ENCODE measurements around the gene CUX1. TPM values are rescaled to one million over a fixed set of nuclear protein-coding genes. Genes with fewer than 3 reads are reported as not detected.

The CUX1 gene
- total RNA-seq, 1 experiment from 2014 or later = 92.4 TPM

DNA sequence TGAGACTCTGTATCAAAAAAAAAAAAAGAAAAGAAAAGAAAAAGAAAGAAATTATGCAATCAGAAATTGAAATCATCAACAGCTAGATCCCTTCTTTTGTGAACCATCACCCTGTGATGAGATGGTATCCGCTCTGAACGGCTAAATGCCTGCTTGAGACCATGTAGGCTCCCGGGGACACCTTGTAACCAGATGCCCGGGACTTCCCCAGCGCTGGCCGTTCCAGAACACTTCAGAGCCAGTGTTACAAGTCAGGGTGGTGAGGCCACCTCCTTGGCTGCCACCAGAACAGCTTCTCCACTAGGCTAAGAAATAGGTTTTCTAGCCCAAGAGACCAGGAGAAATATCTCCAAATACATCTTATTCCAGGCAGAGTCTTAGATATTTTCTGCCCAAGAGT lies 349.8 kb downstream of the CUX1 start:
- Histone ChIP-seq H3K27me3 (ENCODE audit: low read length) (no peaks in the 10 kb centered on the region), H3K79me2 (ENCODE audit: low read length) (peaks cover 3% of the 10 kb centered on the region; the same call in 1 of the 2 replicates), H3K4me3 (ENCODE audit: low read length) (no peak overlapping the region), H3K9ac (ENCODE audit: low read length) (no peak overlapping the region), H3K9me2 (replicated peaks; ENCODE audit: insufficient read depth, low read length) (no peaks in the 10 kb centered on the region), H3K4me1 (ENCODE audit: low read length) (no peaks in the 10 kb centered on the region), H4K20me1 (ENCODE audit: insufficient read depth, low read depth, low read length) (no peaks in the 10 kb centered on the region), H3K4me2 (ENCODE audit: low read depth, low read length, poor library complexity, severe bottlenecking) (no peak overlapping the region), H3K36me3 (ENCODE audit: insufficient read depth, low read length) (peaks cover 2% of the 10 kb centered on the region; the same call in 1 of the 2 replicates), H2AFZ (ENCODE audit: low read length) (no peak overlapping the region), H3K27ac (ENCODE audit: low read length) (no peak overlapping the region), H3K9me3 (ENCODE audit: low read length) (no peaks in the 10 kb centered on the region)
- no peak for DNase-seq

- no peaks in the 10 kb centered on the region for H3K4me1 ChIP-seq (ENCODE audit: low read length)
- H3K27me3 ChIP-seq (ENCODE audit: low read length) = no peaks in the 10 kb centered on the region
- H3K4me3 ChIP-seq (ENCODE audit: low read length) = no peak overlapping the region
- H3K4me2 ChIP-seq (ENCODE audit: low read depth, low read length, poor library complexity, severe bottlenecking) = no peak overlapping the region
- H3K9me3 ChIP-seq (ENCODE audit: low read length) = no peaks in the 10 kb centered on the region
- H3K27ac ChIP-seq (ENCODE audit: low read length) = no peak overlapping the region
- H3K79me2 ChIP-seq (ENCODE audit: low read length) = peaks cover 3% of the 10 kb centered on the region; the same call in 1 of the 2 replicates
- H2AFZ ChIP-seq (ENCODE audit: low read length) = no peak overlapping the region
- H3K9ac ChIP-seq (ENCODE audit: low read length) = no peak overlapping the region
- no peaks in the 10 kb centered on the region for H4K20me1 ChIP-seq (ENCODE audit: insufficient read depth, low read depth, low read length)
- H3K9me2 ChIP-seq (replicated peaks; ENCODE audit: insufficient read depth, low read length) = no peaks in the 10 kb centered on the region
- DNase-seq = no peak
- peaks cover 2% of the 10 kb centered on the region; the same call in 1 of the 2 replicates for H3K36me3 ChIP-seq (ENCODE audit: insufficient read depth, low read length)
Observed at GRCh38 chr7:102169651-102170392, 352.4 kb downstream of the CUX1 start.

GRCh38 chr7:102170393-102170970 lies 353.1 kb downstream of the CUX1 start:
- H3K27ac ChIP-seq (ENCODE audit: low read length) = no peak overlapping the region
- H3K9me3 ChIP-seq (ENCODE audit: low read length) = no peaks in the 10 kb centered on the region
- H3K4me3 ChIP-seq (ENCODE audit: low read length) = no peak overlapping the region
- H3K79me2 ChIP-seq (ENCODE audit: low read length) = peaks cover 3% of the 10 kb centered on the region; the same call in 1 of the 2 replicates
- peaks cover 2% of the 10 kb centered on the region; the same call in 1 of the 2 replicates for H3K36me3 ChIP-seq (ENCODE audit: insufficient read depth, low read length)
- H2AFZ ChIP-seq (ENCODE audit: low read length) = no peak overlapping the region
- no peaks in the 10 kb centered on the region for H4K20me1 ChIP-seq (ENCODE audit: insufficient read depth, low read depth, low read length)
- no peak overlapping the region for H3K4me2 ChIP-seq (ENCODE audit: low read depth, low read length, poor library complexity, severe bottlenecking)
- no peak for DNase-seq
- no peaks in the 10 kb centered on the region for H3K4me1 ChIP-seq (ENCODE audit: low read length)
- H3K9me2 ChIP-seq (replicated peaks; ENCODE audit: insufficient read depth, low read length) = no peaks in the 10 kb centered on the region
- no peaks in the 10 kb centered on the region for H3K27me3 ChIP-seq (ENCODE audit: low read length)
- H3K9ac ChIP-seq (ENCODE audit: low read length) = no peak overlapping the region

GRCh38 chr7:102173669-102174068 lies 356.2 kb downstream of the CUX1 start:
- no peak for DNase-seq

GRCh38 chr7:102175423-102176170 lies 358.2 kb downstream of the CUX1 start:
- Histone ChIP-seq H3K4me2 (ENCODE audit: low read depth, low read length, poor library complexity, severe bottlenecking) (no peak overlapping the region), H3K27me3 (ENCODE audit: low read length) (no peaks in the 10 kb centered on the region), H3K9ac (ENCODE audit: low read length) (no peak overlapping the region), H3K9me2 (replicated peaks; ENCODE audit: insufficient read depth, low read length) (no peaks in the 10 kb centered on the region), H3K4me1 (ENCODE audit: low read length) (no peaks in the 10 kb centered on the region), H3K4me3 (ENCODE audit: low read length) (no peak overlapping the region), H3K79me2 (ENCODE audit: low read length) (no peaks in the 10 kb centered on the region), H3K9me3 (ENCODE audit: low read length) (no peaks in the 10 kb centered on the region), H4K20me1 (ENCODE audit: insufficient read depth, low read depth, low read length) (no peaks in the 10 kb centered on the region), H3K27ac (ENCODE audit: low read length) (no peak overlapping the region), H3K36me3 (ENCODE audit: insufficient read depth, low read length) (peaks cover 11% of the 10 kb centered on the region; the same call in 1 of the 2 replicates), H2AFZ (ENCODE audit: low read length) (no peak overlapping the region)
- no peak for DNase-seq

More at GRCh38 chr7:102173669-102174068, 356.2 kb downstream of the CUX1 start:
- no peak overlapping the region for H3K27ac ChIP-seq (ENCODE audit: low read length)
- no peak overlapping the region for H3K9ac ChIP-seq (ENCODE audit: low read length)
- H3K36me3 ChIP-seq (ENCODE audit: insufficient read depth, low read length) = peaks cover 11% of the 10 kb centered on the region
- no peaks in the 10 kb centered on the region for H3K27me3 ChIP-seq (ENCODE audit: low read length)
- H4K20me1 ChIP-seq (ENCODE audit: insufficient read depth, low read depth, low read length) = no peaks in the 10 kb centered on the region
- H3K4me1 ChIP-seq (ENCODE audit: low read length) = no peaks in the 10 kb centered on the region
- peaks cover 3% of the 10 kb centered on the region; the same call in 1 of the 2 replicates for H3K79me2 ChIP-seq (ENCODE audit: low read length)
- H3K9me2 ChIP-seq (replicated peaks; ENCODE audit: insufficient read depth, low read length) = no peaks in the 10 kb centered on the region
- no peak overlapping the region for H2AFZ ChIP-seq (ENCODE audit: low read length)
- H3K4me2 ChIP-seq (ENCODE audit: low read depth, low read length, poor library complexity, severe bottlenecking) = no peak overlapping the region
- H3K9me3 ChIP-seq (ENCODE audit: low read length) = no peaks in the 10 kb centered on the region
- no peak overlapping the region for H3K4me3 ChIP-seq (ENCODE audit: low read length)

DNA sequence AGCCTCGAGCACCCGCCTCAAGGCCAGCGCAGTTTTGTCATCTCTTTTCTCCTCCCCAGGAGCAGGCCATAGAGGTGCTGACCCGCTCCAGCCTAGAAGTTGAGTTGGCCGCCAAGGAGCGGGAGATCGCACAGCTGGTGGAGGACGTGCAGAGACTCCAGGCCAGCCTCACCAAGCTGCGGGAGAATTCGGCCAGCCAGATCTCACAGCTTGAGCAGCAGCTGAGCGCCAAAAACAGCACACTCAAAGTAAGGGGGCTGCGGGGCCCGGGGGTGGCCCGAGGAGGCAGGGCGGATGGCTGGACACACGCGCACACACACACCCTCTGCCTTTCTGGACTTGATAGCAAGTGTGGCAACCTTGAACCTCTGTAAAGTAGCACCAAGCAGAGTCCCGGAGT lies 361.0 kb downstream of the CUX1 start:
- H3K4me2 ChIP-seq (ENCODE audit: low read depth, low read length, poor library complexity, severe bottlenecking) = no peak overlapping the region
- no peak overlapping the region for H3K9ac ChIP-seq (ENCODE audit: low read length)
- no peak overlapping the region for H3K4me3 ChIP-seq (ENCODE audit: low read length)
- H4K20me1 ChIP-seq (ENCODE audit: insufficient read depth, low read depth, low read length) = no peaks in the 10 kb centered on the region
- H3K9me3 ChIP-seq (ENCODE audit: low read length) = no peaks in the 10 kb centered on the region
- no peak for DNase-seq
- H2AFZ ChIP-seq (ENCODE audit: low read length) = no peak overlapping the region
- H3K27me3 ChIP-seq (ENCODE audit: low read length) = no peaks in the 10 kb centered on the region
- peaks cover 17% of the 10 kb centered on the region for H3K36me3 ChIP-seq (ENCODE audit: insufficient read depth, low read length)
- H3K9me2 ChIP-seq (replicated peaks; ENCODE audit: insufficient read depth, low read length) = no peaks in the 10 kb centered on the region
- H3K4me1 ChIP-seq (ENCODE audit: low read length) = no peaks in the 10 kb centered on the region
- no peak overlapping the region for H3K27ac ChIP-seq (ENCODE audit: low read length)
- no peaks in the 10 kb centered on the region for H3K79me2 ChIP-seq (ENCODE audit: low read length)

DNA sequence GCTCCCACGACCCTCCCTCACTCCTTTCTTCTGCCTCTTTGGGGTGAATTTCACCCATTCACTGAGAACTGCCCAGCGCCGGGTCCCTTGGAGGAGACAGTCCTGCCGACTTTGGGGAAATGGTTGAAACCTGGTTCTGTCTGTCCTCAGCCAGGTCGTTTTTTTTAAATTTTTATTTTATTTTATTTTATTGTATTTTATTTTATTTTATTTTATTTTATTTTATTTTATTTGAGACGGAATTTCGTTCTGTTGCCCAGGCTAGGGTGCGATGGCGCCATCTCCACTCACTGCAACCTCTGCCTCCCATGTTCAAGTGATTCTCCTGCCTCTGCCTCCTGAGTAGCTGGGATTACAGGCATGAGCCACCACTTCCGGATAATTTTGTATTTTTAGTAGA lies 363.3 kb downstream of the CUX1 start:
- Histone ChIP-seq H3K4me1 (ENCODE audit: low read length) (no peaks in the 10 kb centered on the region), H3K36me3 (ENCODE audit: insufficient read depth, low read length) (peaks cover 32% of the 10 kb centered on the region), H3K9me2 (replicated peaks; ENCODE audit: insufficient read depth, low read length) (no peaks in the 10 kb centered on the region)

GRCh38 chr7:102181517-102181916 lies 364.1 kb downstream of the CUX1 start:
- Histone ChIP-seq H3K4me3 (ENCODE audit: low read length) (no peak overlapping the region), H3K79me2 (ENCODE audit: low read length) (no peaks in the 10 kb centered on the region), H3K4me1 (ENCODE audit: low read length) (no peaks in the 10 kb centered on the region), H3K9me3 (ENCODE audit: low read length) (no peaks in the 10 kb centered on the region), H2AFZ (ENCODE audit: low read length) (no peak overlapping the region), H3K4me2 (ENCODE audit: low read depth, low read length, poor library complexity, severe bottlenecking) (no peak overlapping the region), H3K27ac (ENCODE audit: low read length) (no peak overlapping the region), H4K20me1 (ENCODE audit: insufficient read depth, low read depth, low read length) (no peaks in the 10 kb centered on the region), H3K9ac (ENCODE audit: low read length) (no peak overlapping the region), H3K36me3 (ENCODE audit: insufficient read depth, low read length) (peaks cover 29% of the 10 kb centered on the region; the same call in 1 of the 2 replicates), H3K9me2 (replicated peaks; ENCODE audit: insufficient read depth, low read length) (no peaks in the 10 kb centered on the region), H3K27me3 (ENCODE audit: low read length) (no peaks in the 10 kb centered on the region)
- no peak for DNase-seq

More for the DNA sequence above, 363.3 kb downstream of the CUX1 start:
- H2AFZ ChIP-seq (ENCODE audit: low read length) = no peak overlapping the region
- H3K9ac ChIP-seq (ENCODE audit: low read length) = no peak overlapping the region
- DNase-seq = no peak
- H3K27ac ChIP-seq (ENCODE audit: low read length) = no peak overlapping the region
- H4K20me1 ChIP-seq (ENCODE audit: insufficient read depth, low read depth, low read length) = no peaks in the 10 kb centered on the region
- H3K9me3 ChIP-seq (ENCODE audit: low read length) = no peaks in the 10 kb centered on the region
- no peaks in the 10 kb centered on the region for H3K27me3 ChIP-seq (ENCODE audit: low read length)
- no peaks in the 10 kb centered on the region for H3K79me2 ChIP-seq (ENCODE audit: low read length)
- H3K4me3 ChIP-seq (ENCODE audit: low read length) = no peak overlapping the region
- no peak overlapping the region for H3K4me2 ChIP-seq (ENCODE audit: low read depth, low read length, poor library complexity, severe bottlenecking)

All from Karpas-422 (cell line).